Measurements from ENCODE around the gene ZFP36L2.

DNA sequence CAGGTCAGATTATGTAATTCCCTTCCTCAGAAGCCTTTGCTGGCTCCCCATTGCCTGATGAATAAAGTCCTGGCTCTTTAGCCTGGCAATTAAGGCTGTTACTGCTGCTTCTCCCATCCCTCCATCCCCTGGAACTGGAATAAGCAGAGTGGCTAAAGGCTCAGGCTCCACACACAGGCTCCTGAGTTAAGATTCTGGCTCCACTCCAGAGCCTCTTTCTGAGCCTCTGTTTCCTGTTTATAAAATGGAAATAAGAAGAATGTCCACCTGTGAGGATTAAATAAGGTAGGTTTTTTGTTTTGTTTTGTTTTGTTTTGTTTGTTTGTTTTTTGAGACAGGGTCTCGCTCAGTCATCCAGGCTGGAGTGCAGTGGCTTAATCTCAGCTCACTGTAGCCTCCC, 50.0 kb downstream of the ZFP36L2 start:
- TF ChIP-seq MYC (IDR thresholded peaks at IDR 0.05; ENCODE audit: low read depth, low read length) (no peak), EZH2 (IDR thresholded peaks at IDR 0.05; ENCODE audit: borderline replicate concordance, low read depth, low read length, severe bottlenecking) (no peak), POLR2A (IDR thresholded peaks at IDR 0.05; ENCODE audit: low read depth, low read length) (no peak), POLR2AphosphoS5 (IDR thresholded peaks at IDR 0.05; ENCODE audit: insufficient read depth, low read depth, low read length) (no peak)
- TF ChIP-seq, protein P1, sequence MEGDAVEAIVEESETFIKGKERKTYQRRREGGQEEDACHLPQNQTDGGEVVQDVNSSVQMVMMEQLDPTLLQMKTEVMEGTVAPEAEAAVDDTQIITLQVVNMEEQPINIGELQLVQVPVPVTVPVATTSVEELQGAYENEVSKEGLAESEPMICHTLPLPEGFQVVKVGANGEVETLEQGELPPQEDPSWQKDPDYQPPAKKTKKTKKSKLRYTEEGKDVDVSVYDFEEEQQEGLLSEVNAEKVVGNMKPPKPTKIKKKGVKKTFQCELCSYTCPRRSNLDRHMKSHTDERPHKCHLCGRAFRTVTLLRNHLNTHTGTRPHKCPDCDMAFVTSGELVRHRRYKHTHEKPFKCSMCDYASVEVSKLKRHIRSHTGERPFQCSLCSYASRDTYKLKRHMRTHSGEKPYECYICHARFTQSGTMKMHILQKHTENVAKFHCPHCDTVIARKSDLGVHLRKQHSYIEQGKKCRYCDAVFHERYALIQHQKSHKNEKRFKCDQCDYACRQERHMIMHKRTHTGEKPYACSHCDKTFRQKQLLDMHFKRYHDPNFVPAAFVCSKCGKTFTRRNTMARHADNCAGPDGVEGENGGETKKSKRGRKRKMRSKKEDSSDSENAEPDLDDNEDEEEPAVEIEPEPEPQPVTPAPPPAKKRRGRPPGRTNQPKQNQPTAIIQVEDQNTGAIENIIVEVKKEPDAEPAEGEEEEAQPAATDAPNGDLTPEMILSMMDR (IDR thresholded peaks at IDR 0.05; ENCODE audit: extremely low read depth in 1 of 2, insufficient read depth in 1 of 2, low read depth in 1 of 2, low read length in 2 of 2): no peak
